ENCODE measurements around the gene SCN3B. TPM values are rescaled to one million over a fixed set of nuclear protein-coding genes. Genes with fewer than 3 reads are reported as not detected.

SCN3B gene
- total RNA-seq, 1 experiment from 2014 or later = 0.77 TPM

- Histone ChIP-seq H3K27ac (ENCODE audit: insufficient read length, low read depth, low read length) (no peak overlapping the region), H2BK20ac (ENCODE audit: low read depth, low read length, poor library complexity, severe bottlenecking) (no peak overlapping the region), H3K9me3 (ENCODE audit: control insufficient read depth, low read depth, low read length) (no peaks in the 10 kb centered on the region), H3K4me1 (ENCODE audit: insufficient read depth, low read length) (peaks cover 2% of the 10 kb centered on the region; the same call in 1 of the 2 replicates), H3K27me3 (ENCODE audit: insufficient read depth, low read length) (no peaks in the 10 kb centered on the region; the same call in 1 of the 2 replicates), H3T11ph (ENCODE audit: low read length) (no peak overlapping the region), H4K8ac (replicated peaks; ENCODE audit: insufficient read length, low read depth, low read length) (no peak overlapping the region), H3K79me2 (ENCODE audit: insufficient read depth, low read length) (no peaks in the 10 kb centered on the region), H2BK12ac (ENCODE audit: insufficient read length, low read depth, low read length) (no peak overlapping the region), H3K14ac (ENCODE audit: insufficient read depth, low read length) (no peak overlapping the region), H4K5ac (ENCODE audit: insufficient read length, low read depth, low read length) (no peak overlapping the region), H4K91ac (ENCODE audit: insufficient read length, low read depth, low read length) (no peak overlapping the region), H2BK120ac (ENCODE audit: low read depth, low read length, poor library complexity, severe bottlenecking) (no peak overlapping the region), H3K18ac (ENCODE audit: insufficient read length, low read depth, low read length) (no peak overlapping the region), H3K79me1 (ENCODE audit: insufficient read depth, low read depth, low read length, poor library complexity, severe bottlenecking) (no peaks in the 10 kb centered on the region), H2BK5ac (ENCODE audit: insufficient read length, low read length) (no peak overlapping the region), H3K56ac (ENCODE audit: insufficient read length, low read depth, low read length) (no peak overlapping the region), H3K23ac (ENCODE audit: insufficient read length, low read depth, low read length) (no peak overlapping the region), H2BK15ac (ENCODE audit: low read depth, low read length) (no peak overlapping the region), H3K4me2 (ENCODE audit: insufficient read depth, insufficient read length, low read length) (no peak overlapping the region), H4K20me1 (ENCODE audit: control insufficient read depth, insufficient read depth, insufficient read length) (peaks cover 3% of the 10 kb centered on the region), H3K9ac (ENCODE audit: extremely low read depth, insufficient read length, low read length) (no peak overlapping the region), H2AK5ac (ENCODE audit: insufficient read length, low read length) (no peak overlapping the region), H2AFZ (ENCODE audit: low read length) (no peak overlapping the region), H3K4ac (ENCODE audit: low read depth, low read length) (no peak overlapping the region), H3K23me2 (ENCODE audit: insufficient read length, low read depth, low read length, poor library complexity, severe bottlenecking) (no peaks in the 10 kb centered on the region)
- no CpG with 5 or more reads among the region's 12 CpGs for WGBS (ENCODE audit: extremely low coverage, insufficient read length, low lambda C conversion rate)
- TF ChIP-seq CTCF (conservative IDR thresholded peaks at IDR 0.05) = no peak
- no peaks in the 10 kb centered on the region for H3K9me3 Mint-ChIP-seq
- H3K4me3 Mint-ChIP-seq = no peak overlapping the region
- no peak overlapping the region; a peak in 1 of 7 replicates for H3K27ac Mint-ChIP-seq
- peaks cover 3% of the 10 kb centered on the region for H3K27me3 Mint-ChIP-seq (ENCODE audit: low read depth)
- H3K4me1 Mint-ChIP-seq = peaks cover 14 to 26% of the 10 kb centered on the region in 2 experiments
- DNase-seq = no peak
- H3K36me3 Mint-ChIP-seq (ENCODE audit: insufficient read depth in 1 of 3, low read depth in 3 of 3) = no peaks in the 10 kb centered on the region
Measured at GRCh38 chr11:123645286-123645975, 9.0 kb downstream of the SCN3B start.

Measured in H9 (cell line).